DOHH2 (cell line): ENCODE measurements around the gene NCF4.

ENCODE experiments used
- H3F3A ChIP-seq: fragments of 200-600 bp; sonication (generic), shearing (Covaris generic); 2 replicates; pipeline ENCODE4 v1.6.0; 2016; ENCODE audit warnings: antibody characterized with exemption, mild to moderate bottlenecking; ENCODE audit not compliant: control insufficient read depth, insufficient read depth
- H3K27ac ChIP-seq: fragments of 200-600 bp; sonication (generic); 2 replicates; pipeline ENCODE4 v1.5.1; 2014; ENCODE audit warnings: low read depth, mild to moderate bottlenecking, low read length, moderate library complexity
- H3K27me3 ChIP-seq: fragments of 200-600 bp; sonication (generic); 2 replicates; pipeline ENCODE4 v1.6.1; 2014; ENCODE audit warnings: mild to moderate bottlenecking, low read length, mixed read lengths; ENCODE audit not compliant: control insufficient read depth
- H3K36me3 ChIP-seq: fragments of 200-600 bp; sonication (generic); 2 replicates; pipeline ENCODE4 v1.6.1; 2014; ENCODE audit warnings: mild to moderate bottlenecking, low read length, moderate library complexity, mixed read lengths; ENCODE audit not compliant: control insufficient read depth
- H3K4me1 ChIP-seq: fragments of 200-600 bp; sonication (generic); 2 replicates; pipeline ENCODE4 v1.6.1; 2014; ENCODE audit warnings: mild to moderate bottlenecking, low read length, mixed read lengths; ENCODE audit not compliant: control insufficient read depth
- H3K4me2 ChIP-seq: fragments of 200-600 bp; sonication (generic); 2 replicates; pipeline ENCODE4 v1.6.0; 2014; ENCODE audit warnings: mild to moderate bottlenecking, low read length, moderate library complexity
- H3K4me3 ChIP-seq: fragments of 200-600 bp; sonication (generic); 2 replicates; pipeline ENCODE4 v1.5.1; 2014; ENCODE audit warnings: mild to moderate bottlenecking, low read length, mixed read lengths
- H3K79me2 ChIP-seq: fragments of 200-600 bp; sonication (generic); 2 replicates; pipeline ENCODE4 v1.6.1; 2014; ENCODE audit warnings: mild to moderate bottlenecking, low read length, mixed read lengths; ENCODE audit not compliant: control insufficient read depth
- H3K9me2 ChIP-seq: fragments of 200-600 bp; sonication (generic); replicated peaks from 2 replicates; pipeline ENCODE4 v1.6.1; 2014; ENCODE audit warnings: mild to moderate bottlenecking, low read length, mixed read lengths; ENCODE audit not compliant: control insufficient read depth
- H3K9me3 ChIP-seq: fragments of 200-600 bp; sonication (generic); 2 replicates; pipeline ENCODE4 v1.6.1; 2014; ENCODE audit warnings: antibody characterized with exemption, low read length, mixed read lengths; ENCODE audit not compliant: control insufficient read depth, insufficient read depth
- H4K20me1 ChIP-seq: fragments of 200-600 bp; sonication (generic); 2 replicates; pipeline ENCODE4 v1.6.0; 2014; ENCODE audit warnings: low read depth, mild to moderate bottlenecking, antibody characterized with exemption, low read length, moderate library complexity; ENCODE audit not compliant: control insufficient read depth, insufficient read depth
- EZH2phosphoT487 ChIP-seq: fragments of 200-600 bp; sonication (generic); IDR thresholded peaks from 2 replicates; pipeline ENCODE4 v1.6.1; 2017; ENCODE audit warnings: borderline replicate concordance, mild to moderate bottlenecking, antibody characterized with exemption, low read length, moderate library complexity, mixed read lengths
- TF ChIP-seq, protein P1 (sequence below): fragments of 200-600 bp; sonication (generic); IDR thresholded peaks from one replicate; pipeline ENCODE4 v1.5.1; 2014; ENCODE audit warnings: antibody characterized with exemption, mild to moderate bottlenecking, low read depth, low read length; ENCODE audit not compliant: poor library complexity, severe bottlenecking

Gene NCF4

DNA sequence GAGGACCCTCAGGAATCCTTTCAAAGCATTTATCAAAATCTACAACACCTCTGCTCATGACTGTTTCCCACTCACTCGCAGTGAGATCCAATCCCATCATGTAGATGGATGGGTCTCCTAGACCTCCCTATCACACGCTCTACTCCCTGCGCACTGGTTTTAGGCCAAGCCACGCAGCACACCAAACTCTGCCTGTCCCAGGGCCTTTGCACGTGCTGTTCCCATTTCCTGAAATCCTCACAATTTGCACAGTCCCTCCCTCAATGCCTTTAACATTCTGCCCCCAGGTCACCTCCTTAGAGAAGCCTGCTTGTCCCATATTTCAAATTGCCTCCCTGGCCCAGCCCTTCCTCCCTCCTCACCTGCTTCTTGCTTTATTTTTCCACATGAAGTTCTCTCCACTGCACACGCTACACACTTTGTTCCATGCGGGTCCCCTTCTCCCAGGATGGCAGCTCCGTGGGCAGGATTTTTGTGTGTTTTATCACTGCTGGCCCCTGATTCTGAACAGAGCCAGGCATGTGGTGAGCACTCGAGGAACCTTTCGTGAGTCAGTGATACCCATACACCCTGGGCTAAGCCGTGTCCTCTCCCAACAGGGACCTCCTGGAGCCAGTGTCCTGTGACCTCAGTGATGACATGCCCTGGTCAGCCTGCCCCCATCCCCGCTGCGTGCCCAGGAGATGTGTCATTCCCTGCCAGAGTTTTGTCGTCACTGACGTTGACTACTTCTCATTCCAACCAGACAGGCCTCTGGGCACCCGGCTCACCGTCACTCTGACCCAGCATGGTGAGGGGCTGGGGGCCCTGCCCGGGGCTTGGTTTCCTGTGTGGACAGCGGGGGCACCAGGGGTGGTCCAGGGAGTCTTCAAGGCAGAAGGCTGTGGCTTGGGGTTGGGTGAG is 64.8 kb downstream of the NCF4 start:
- Histone ChIP-seq H3K9me3 (no peaks in the 10 kb centered on the region), H3K4me1 (peaks cover 8% of the 10 kb centered on the region), H3K27ac (no peak overlapping the region), H3K4me3 (no peak overlapping the region), H3K79me2 (peaks cover 15% of the 10 kb centered on the region), H3F3A (no peaks in the 10 kb centered on the region), H3K36me3 (peaks cover 96% of the 10 kb centered on the region), H4K20me1 (peaks cover 5% of the 10 kb centered on the region; the same call in 1 of the 2 replicates), H3K9me2 (no peaks in the 10 kb centered on the region), H3K27me3 (no peaks in the 10 kb centered on the region), H3K4me2 (no peak overlapping the region)
- TF ChIP-seq, protein P1, sequence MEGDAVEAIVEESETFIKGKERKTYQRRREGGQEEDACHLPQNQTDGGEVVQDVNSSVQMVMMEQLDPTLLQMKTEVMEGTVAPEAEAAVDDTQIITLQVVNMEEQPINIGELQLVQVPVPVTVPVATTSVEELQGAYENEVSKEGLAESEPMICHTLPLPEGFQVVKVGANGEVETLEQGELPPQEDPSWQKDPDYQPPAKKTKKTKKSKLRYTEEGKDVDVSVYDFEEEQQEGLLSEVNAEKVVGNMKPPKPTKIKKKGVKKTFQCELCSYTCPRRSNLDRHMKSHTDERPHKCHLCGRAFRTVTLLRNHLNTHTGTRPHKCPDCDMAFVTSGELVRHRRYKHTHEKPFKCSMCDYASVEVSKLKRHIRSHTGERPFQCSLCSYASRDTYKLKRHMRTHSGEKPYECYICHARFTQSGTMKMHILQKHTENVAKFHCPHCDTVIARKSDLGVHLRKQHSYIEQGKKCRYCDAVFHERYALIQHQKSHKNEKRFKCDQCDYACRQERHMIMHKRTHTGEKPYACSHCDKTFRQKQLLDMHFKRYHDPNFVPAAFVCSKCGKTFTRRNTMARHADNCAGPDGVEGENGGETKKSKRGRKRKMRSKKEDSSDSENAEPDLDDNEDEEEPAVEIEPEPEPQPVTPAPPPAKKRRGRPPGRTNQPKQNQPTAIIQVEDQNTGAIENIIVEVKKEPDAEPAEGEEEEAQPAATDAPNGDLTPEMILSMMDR: no peak
- TF ChIP-seq EZH2phosphoT487: no peak

- Histone ChIP-seq H3K27ac (no peak overlapping the region), H3K27me3 (no peaks in the 10 kb centered on the region), H3K9me3 (no peaks in the 10 kb centered on the region), H3K4me3 (no peak overlapping the region), H3K4me2 (no peak overlapping the region), H3K4me1 (peaks cover 3% of the 10 kb centered on the region), H3K9me2 (no peaks in the 10 kb centered on the region), H3K79me2 (peaks cover 9% of the 10 kb centered on the region), H3K36me3 (peaks cover 98% of the 10 kb centered on the region), H3F3A (no peaks in the 10 kb centered on the region), H4K20me1 (no peaks in the 10 kb centered on the region)
- TF ChIP-seq, protein P1: no peak
- no peak for TF ChIP-seq EZH2phosphoT487
These were observed 65.5 kb downstream of the NCF4 start for GRCh38 chr22:36926309-36926708.

DNA sequence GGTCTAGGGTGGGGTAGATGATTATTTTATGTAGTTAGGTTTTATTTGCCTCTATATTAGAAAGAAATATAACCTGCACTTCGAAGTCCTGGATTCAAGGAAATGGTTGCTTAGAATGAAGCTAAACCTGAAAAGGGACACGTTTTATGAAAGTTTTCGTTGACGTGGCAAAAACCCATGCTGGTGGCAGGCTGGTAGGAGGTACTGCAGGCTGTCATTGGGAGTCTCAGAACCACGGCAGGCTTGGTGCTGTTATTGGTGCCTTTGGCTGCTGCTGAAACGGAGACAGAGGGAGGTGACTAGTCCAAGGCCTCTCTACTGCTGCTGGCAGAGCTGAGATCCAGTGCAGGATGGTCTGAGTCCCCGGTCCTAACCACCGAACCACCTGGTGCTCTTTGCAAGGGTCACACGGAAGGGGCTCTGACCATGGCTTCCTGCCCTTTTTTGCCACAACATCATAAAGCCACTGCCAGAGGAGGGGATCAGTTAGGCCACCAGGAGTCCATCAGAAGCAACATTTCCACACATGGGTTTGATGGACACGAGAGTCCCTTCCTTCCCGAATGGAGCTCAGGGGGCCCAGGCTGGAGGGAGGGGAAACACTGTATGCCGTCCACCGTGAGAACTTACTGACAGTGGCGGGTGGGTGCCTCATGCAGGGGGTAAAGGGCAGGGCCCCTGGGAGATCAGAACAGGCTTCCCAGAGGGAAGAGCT is 66.1 kb downstream of the NCF4 start:
- H3K27me3 ChIP-seq: no peaks in the 10 kb centered on the region
- H3K27ac ChIP-seq: no peak overlapping the region
- H3K36me3 ChIP-seq: peaks cover 99% of the 10 kb centered on the region

More for the DNA sequence above, 66.1 kb downstream of the NCF4 start:
- H3K4me3 ChIP-seq: no peak overlapping the region
- no peaks in the 10 kb centered on the region for H3K9me3 ChIP-seq
- no peaks in the 10 kb centered on the region for H3K4me1 ChIP-seq
- no peaks in the 10 kb centered on the region for H4K20me1 ChIP-seq
- no peaks in the 10 kb centered on the region for H3K9me2 ChIP-seq
- no peaks in the 10 kb centered on the region for H3F3A ChIP-seq
- H3K79me2 ChIP-seq: peaks cover 3% of the 10 kb centered on the region; the same call in 1 of the 2 replicates
- TF ChIP-seq, protein P1: no peak
- no peak for TF ChIP-seq EZH2phosphoT487
- H3K4me2 ChIP-seq: no peak overlapping the region
